KG1 (cell line): ENCODE results near the gene MALL.
A peak's percentile ranks its signal among the peaks of the same experiment; 100 is the strongest.
"Not testable (repeated sequence)": the region's sequence is repeated elsewhere in the genome, so short reads cannot be mapped to it uniquely, and the experiment has no call there.

Experiments
- DNase-seq: peaks from one replicate; lab custom pipeline; 2025; lab: John Stamatoyannopoulos, UW

MALL gene

DNA sequence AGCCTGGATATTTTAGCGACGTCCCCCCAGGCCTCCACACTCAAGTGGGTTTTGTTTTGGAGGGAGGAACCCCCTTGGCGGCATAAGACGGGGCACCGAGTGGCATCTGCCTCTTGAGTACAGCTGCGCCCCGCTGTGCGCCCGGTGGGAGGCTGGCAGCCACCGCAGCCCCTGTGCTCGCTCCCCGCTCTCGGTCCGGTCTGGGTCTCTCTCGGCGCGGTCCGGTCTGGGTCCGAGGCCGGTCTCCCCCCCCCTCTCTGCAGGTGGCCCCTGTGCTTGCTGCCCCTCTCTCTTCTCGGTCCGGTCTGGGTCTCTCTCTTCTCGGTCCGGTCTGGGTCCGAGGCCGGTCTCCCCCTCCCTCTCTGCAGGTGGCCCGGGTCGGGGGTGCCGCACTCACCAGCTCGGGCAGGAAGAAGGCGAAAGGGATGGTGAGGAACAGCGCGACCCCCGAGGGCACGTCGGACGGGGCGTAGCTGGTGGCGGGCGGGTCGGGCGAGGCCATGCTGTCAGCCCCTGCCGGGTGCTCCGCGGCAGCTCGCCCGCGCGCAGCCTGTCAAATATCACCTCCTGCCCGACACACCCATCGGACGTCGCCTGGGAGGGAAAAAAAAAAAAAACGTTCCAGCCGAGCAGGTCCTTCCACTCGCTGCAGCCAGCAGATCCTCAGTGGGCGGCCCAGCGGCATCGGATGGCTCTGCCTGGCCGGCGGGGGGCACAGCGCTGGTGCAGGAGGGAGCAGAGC lies at the start of gene MALL:
Gene MALL, minus strand, starts transcription at position 532 of the 742 bp plus-strand sequence. Its CDS starts 30 bp downstream, at position 502.
- DNase-seq: no peak

DNA sequence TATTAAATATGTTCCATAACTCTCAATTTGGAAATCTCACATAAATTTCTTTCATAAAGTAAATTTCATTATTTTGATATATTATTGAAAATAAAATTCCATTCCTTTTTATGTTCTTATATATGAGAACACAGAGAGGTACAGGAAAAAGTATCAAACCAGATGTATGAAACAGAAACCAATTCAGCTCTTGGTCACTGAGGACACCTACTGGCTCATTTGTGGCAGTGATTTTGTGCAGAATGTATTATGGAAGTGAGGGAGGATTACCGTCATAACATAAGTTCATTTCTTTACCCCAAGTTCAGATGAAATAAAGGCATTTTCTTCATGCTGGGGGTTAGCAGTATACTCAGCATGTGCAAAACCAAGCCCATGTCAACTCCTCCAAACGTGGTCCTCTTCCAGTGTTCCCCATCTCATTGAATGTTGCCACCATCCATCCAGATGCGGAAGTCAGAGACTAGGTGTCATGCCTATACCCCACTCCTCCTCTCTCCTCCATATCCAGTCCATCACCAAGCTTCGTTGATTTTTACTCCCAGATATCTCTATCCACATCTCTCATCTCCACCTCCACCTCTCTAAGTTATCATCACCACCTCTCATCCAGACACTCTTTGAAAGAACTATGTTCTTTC lies 41.7 kb upstream of the MALL start:
- peak; percentile 21 for DNase-seq

DNA sequence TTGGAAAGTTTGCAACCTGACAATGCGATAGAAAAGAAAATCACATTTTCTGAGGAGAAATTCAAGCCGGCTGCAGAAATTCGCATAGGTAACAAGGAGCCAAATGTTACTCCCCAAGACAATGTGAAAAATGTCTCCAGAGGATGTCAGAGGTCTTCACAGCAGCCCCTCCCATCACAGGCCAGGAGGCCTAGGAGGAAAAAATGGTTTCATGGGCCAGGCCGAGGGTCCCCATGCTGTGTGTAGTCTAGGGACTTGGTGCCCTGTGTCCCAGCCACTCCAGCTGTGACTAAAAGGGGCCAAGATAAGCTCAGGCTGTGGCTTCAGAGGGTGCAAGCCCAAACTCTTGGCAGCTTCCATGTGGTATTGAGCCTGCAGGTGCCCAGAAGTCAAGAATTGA lies 39.2 kb upstream of the MALL start:
- not testable (repeated sequence) for DNase-seq

DNA sequence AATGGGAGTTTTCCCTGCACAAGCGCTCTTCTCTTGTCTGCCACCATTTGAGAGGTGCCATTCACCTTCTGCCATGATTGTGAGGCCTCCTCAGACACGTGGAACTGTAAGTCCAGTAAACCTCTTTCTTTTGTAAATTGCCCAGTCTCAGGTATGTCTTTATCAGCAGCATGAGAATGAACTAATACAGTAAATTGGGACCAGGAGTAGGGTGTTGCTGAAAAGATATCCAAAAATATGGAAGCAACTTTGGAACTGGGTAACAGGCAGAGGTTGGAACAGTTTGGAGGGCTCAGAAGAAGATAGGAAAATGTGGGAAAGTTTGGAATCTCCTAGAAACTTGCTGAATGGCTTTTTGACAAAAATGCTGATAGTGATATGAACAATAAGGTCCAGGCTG lies 38.6 kb upstream of the MALL start:
- DNase-seq: not testable (repeated sequence)

DNA sequence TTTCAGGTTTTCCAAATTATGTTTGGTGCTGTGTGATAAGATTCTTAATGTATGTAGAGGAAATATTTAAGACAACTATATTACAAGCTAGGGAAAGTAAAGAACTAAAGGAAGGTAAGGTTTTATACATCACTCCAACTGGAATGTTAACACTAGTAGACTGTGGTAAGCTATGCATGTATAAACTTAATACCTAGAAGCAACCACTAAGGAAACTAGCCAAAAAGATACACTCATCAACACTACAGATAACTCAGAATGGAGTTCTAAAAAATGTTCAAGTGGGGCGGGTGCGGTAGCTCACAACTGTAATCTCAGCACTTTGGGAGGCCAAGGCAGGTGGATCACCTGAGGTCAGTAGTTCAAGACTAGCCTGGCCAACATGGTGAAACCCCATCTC lies 37.8 kb upstream of the MALL start:
- DNase-seq: no peak

DNA sequence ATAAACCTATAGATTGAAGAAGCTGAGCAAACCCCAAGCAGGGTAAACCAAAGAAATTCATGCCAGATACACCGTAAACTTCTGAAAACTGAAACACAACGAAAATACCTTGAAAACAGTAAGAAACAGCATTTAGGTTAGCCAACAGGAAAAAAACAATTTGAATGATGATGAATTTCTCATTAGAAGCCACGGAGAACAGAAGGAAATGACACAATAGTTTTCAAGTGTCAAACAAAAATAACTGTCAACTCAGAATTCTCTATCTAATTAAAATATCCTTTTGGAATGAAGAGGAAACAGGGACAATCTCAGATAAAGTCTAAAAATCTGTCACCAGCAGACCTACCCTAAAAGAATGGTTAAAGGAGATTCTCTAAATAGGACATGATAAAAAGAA lies 37.3 kb upstream of the MALL start:
- no peak for DNase-seq

DNA sequence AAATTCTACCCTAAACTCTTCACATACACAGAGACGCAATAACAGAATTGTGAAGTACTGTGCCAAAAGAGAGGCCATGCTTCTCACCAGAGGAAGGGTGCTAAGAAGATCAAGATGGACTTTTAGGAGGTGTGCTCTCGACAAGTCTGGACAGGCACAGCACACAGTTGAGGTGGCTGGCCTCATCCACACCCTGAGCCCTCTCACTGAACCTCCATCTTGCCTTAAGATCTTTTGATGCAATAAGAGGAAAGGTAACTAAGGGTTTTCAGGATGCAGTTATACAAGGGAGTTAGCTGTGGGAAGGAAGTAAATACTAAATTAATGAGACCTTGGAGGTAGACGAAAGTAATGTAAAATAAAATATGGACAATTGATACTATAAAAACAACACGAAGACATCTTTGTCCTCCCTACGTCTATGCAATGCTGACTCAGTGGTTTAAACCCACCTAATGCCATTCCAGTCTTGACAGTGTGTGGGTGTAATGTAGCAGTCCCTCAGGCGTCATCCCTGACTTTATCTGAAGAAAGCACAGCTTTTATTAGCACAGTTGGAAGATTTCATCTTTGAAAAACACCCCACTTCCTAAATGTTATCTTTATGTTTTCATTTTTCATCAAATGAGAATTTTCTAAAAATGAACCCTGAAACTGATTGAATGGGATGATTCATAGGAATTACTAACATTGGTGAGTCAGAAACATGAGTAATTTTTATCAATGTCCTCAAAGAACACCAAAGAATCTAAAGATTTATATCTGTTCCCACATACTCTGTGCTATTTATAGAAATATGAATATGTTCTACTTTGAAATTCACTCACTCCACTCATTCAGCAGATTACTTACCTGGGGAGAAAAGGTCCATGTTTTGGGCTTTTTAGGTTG lies 34.0 kb upstream of the MALL start:
- DNase-seq: no peak

DNA sequence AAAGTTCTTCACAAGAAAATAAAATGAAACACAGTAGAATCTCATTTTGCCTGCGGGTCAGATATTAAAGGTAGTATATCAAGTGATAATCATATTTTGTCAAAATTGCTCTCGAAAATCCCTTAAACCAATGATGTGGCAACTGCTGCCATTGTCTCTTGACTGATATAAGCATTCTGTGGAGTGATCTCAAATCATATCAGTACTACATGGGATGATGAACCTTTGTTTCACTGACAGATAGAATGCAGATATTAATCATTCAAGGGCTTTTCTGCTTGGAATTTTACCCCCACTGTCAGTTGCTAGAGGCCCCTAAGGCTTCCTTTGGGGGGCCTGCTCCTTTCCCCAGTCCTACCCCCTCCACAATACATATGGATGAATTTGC lies 31.3 kb upstream of the MALL start:
- DNase-seq: no peak

DNA sequence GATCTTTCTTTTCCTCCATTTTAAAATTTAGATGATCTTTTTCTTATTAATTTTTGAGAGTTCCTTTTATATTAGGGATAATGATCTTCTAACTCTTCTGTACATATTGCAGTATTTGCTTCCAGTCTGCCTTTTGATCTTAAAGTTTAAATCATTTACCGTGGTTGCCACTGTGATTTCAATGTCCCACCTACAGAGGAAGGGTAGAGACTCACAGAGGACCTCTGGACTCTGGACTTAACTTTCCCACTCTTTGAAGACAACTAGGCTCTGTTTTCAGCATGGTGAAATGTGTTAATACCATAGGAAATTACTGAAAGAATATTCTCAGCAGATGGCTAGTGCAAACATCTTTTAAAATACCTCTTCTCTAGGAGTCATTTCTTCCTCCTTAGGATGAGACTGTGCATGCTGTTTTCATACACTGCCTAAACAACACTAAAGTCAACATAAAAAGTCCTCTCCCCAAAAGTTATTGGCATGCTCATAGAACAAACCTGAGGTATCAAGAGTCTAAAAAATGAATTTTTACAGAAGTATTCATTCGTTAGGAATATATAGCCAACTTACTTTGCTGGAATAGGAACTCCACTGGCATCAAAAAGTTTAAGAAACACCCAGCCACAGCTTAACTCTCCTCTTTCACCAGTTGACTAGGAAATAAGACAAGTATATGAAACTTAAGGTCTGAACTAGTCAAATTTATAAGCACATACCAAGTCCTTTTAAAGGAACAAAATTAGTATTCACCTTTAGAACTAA lies 30.7 kb upstream of the MALL start:
- no peak for DNase-seq

DNA sequence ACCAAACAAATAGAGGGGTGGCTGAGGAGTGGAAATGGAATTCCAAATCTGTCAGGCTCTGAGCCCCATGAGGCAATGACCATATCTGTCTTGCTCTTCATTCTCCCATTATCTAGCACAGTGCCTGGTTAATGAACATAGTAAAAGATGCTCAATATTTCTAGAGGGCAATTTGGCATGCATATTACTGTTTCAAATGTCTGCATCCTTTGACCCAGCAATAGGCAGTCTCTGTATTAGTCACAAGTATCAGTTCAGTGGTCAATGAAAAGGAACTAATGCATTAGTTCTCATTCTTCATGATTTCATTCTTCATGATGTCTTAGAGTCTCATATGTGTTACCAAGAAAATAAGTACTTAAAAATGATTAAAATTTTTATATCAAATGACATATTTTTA lies 28.4 kb upstream of the MALL start:
- no peak for DNase-seq

DNA sequence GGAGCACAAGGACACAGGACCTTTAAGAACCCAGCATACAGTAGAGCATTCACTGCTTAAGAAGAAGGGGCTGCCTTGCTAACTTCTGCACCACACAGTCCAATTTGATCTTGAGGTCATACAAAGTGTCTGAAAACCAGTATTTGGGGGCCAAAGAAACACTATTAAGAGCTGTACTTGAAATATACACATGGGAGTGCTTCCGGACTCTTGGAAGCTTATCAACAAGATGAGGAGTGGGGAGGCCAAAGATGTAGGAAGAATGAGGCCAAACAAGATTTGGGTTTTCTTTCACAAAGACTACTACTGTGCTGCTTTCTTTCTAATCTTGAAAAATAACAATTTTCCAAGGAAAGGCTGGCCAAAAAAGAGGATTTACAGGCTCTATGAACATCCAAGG lies 24.8 kb upstream of the MALL start:
- no peak for DNase-seq

DNA sequence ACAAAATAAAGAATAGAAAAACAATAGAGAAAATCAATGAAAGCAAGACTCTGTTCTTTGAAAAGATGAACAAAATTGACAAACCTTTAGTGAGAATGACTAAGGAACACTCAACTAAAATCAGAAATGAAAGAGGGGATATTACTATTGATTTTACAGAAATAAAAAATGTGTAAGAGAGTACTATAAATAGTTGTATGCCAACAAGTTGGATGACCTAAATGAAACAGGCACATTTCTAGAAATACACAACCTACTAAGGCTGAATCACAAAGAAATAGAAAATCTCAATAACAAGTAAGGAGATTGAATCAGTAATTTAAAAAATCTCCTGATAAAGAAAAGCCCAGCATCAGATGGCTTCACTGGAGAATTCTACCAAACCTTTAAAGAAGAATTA lies 18.4 kb upstream of the MALL start:
- DNase-seq: no peak

DNA sequence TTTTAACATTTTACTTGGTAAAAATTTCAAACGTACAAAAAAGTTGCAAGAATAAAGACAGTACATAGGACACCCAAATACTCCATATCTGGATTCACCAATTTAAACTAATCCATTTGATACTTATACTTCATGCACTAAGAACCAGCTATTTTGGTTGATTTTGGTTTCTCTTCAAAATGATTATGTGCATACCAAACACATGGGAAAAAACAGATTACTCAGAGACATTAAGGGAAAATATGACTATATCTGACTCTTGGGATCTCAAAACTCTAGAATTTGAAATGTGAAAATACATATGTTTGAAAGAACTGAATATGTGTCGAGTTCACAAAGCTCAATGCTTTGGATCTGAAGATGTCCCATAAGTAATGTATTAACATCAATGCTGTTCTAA lies 15.5 kb upstream of the MALL start:
- DNase-seq: no peak

DNA sequence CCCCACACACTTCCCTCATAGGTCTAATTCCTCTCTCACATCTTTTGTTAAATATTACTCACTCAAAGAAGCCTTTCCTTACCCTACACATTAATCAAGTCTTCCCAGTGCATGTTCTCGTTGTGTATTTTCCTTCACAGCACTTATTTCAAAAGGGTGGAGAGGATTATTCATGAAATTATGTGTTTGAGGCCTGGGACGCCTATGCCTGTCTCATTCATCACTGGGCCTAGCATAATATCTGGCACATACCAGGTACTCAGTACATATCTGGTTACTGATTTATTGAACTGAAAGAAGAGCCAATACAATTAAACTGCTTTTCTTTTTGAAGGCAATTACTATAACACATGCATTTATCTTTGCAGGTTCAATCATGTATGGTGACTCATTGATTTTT lies 15.1 kb upstream of the MALL start:
- no peak for DNase-seq

DNA sequence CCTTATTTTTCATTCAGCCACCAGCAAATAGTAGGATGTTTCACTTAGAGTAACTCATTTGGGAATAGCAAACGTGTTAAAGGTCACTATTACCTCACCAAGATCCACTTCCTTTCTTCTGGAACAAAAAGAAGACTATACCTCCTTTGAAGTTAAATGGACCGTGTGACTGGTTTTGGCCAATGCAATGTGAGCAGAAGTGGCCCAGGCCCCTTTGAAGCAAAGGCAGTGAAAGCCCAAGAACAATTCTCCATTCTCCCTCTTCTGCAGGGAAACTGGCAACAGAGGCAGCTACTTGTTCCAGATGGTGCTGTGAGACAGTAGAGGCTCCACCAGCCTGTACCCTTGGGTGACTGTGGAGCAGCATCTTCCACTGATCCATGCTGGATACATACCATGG lies 11.3 kb upstream of the MALL start:
- no peak for DNase-seq

DNA sequence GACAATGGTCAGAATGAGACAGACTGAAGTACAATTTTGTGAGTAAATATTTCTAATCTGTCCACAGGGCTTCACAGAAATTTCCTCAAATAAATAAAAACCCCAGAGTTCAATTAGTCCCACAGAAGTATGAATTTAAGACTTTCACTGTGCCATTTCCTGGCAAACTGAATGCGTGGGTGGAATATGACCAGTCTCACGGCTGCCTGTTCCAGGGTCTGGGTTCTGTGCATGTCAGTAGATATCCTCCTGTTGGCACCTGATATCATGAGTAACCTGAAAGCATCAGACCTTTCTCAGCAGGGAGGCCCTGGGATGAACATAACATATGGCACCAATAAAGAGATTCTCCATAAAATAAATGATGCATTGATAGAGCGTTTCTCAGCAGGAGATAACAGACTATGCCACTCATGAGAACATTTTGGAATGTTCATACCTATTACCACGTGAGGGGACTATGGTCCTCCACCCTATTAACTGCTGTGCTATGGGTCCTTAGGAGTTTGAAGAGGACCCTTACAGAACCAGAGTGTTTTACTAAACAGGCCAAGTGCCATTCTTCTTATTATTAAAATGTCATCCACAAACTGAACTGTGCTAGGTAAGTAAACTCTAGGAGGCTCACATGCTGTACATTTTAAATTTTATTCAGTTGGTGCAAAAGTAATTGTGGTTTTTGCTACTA lies 10.6 kb upstream of the MALL start:
- no peak for DNase-seq

DNA sequence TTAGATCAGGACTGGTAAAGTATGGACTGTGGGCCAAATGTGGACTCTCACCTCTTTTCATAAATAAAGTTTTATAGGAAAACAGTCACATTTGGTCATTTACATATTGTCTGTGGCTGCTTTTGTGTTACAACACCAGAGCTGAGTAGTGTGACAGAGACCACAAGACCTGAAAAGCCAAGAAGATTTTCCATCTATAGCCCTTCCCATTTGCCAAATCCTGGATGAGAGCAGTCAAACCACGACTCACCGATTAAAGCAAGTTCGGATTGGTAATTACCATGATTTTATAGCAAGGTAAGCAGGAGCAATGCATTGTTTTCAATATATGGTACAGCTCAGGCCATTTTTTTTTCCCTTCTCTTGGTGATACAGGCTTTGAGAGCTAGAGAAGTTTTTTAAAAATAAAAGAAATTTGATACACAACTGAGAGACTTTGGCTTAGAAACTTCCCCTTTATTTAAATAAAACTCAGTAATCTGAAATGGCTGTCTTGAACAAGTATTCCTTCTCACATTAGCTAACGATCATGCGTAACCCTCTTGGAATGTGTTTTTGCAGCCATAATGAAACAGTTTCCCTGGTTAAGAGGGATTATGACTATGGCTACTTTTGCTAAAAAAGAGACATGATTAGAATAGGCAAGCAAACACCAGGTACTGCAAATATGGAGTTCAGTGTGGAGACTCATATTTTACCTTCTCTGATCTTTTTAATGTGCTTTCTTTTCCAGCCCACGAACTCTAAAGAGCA lies 9.5 kb upstream of the MALL start:
- no peak for DNase-seq

DNA sequence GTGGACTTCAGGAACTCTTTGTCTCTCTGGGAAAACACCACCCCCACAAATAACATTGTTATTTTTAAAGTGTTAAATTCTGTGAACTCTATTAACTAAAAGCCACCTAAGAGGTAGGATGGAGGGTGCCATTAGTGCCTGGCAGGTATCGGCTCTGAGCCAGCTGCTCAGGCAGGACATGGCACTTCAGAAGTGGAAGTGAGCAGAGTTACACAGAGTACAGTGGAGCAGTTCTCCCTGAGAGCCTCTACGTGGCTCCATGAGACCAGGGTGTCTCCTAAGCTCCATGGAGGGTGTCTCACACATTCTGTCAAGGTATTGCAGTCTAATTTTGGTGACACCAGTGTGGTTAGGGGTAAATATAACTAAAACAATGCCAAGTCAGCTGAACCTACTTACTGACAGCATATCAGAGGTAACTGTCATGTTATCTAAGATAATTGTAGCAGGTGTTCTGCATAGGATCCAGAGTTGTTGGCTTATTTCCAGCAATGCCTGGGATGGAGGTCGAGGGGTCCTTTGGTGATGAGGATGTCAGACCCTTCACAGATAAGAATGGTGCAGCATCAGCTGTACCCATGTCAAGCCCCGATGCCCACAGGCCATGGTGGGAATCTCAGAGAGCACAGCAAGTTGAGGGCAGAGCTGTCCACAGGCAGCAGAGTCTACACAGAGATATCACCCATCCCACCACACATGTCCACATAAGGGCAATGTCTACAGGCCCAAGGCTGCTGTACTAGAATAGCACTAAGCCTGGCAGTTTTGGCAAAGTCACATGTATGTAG lies 8.6 kb upstream of the MALL start:
- no peak for DNase-seq

DNA sequence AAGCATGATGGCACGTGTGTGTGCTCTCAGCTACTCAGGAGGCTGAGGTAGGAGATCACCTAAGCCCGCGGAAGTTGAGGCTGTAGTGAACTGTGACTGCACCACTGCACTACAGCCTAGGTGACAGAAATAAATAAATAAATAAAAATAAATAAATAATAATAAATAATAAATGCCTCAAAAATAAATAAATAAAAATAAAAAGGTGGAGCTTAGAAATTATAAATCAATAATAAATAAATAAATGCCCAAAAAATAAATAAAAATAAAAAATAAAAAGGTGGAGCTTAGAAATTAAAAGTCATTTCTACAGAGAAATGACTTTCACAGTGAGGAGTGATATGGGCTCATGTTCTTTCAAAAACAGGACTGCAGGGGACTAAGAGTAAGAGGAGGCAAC lies 6.0 kb upstream of the MALL start:
- no peak for DNase-seq

DNA sequence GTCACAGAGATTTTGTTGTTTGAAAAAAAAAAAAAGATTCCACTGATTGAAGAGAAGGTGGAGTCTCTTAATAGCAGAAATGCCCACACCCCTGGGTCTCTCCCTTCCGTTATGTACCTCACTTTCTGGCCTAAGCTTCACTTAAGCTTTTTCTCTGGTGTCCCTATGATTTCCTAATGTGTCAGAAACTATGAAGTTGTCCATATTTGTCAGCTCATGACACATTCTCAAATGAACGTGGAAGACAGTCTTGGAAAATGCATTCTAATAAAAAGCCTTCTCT lies 5.4 kb upstream of the MALL start:
- DNase-seq: no peak
